ENCODE measurements around the gene TLL1.

TLL1 gene

DNA sequence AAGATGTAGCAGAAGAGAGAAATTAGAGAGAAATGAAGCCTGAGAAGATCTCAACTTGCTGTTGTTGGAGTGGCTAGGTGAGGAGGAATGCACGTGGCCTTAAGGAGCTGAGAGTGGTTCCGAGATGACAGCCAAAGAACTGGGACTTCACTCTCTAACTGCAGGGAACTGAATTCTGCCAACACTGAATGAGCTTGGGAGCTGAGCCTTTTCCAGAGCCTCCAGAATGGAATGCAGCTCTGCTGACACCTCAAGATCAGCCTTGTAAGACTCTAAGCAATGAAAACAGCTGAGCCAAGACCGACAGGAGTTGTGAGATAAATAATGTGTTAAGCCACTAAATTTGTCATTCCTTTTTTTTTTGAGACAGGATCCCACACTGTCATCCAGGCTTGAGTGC is 73.0 kb downstream of the TLL1 start:
- no peak for TF ChIP-seq ZFX (IDR thresholded peaks at IDR 0.05)
- TF ChIP-seq, protein P1, sequence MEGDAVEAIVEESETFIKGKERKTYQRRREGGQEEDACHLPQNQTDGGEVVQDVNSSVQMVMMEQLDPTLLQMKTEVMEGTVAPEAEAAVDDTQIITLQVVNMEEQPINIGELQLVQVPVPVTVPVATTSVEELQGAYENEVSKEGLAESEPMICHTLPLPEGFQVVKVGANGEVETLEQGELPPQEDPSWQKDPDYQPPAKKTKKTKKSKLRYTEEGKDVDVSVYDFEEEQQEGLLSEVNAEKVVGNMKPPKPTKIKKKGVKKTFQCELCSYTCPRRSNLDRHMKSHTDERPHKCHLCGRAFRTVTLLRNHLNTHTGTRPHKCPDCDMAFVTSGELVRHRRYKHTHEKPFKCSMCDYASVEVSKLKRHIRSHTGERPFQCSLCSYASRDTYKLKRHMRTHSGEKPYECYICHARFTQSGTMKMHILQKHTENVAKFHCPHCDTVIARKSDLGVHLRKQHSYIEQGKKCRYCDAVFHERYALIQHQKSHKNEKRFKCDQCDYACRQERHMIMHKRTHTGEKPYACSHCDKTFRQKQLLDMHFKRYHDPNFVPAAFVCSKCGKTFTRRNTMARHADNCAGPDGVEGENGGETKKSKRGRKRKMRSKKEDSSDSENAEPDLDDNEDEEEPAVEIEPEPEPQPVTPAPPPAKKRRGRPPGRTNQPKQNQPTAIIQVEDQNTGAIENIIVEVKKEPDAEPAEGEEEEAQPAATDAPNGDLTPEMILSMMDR (conservative IDR thresholded peaks at IDR 0.05): no peak
- H3K27ac ChIP-seq: no peak overlapping the region

DNA sequence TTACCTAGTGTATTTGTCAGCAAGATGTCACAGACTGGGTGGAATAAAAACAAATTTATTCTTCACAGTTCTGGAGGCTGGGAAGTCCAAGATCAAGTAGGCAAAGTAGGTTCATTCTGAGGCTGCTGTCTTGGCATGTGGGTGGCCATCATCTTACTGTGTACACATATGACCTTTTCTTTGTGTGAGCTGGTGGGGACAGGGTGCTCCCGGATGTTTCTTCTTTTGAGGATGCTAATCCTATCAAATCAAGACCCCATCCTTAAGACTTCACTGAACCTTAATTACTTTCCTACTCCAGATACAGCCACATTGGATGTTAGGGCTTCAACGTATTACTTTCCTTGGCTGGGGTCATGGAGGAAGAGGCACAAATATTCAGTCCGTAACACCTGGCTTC is 74.0 kb downstream of the TLL1 start:
- TF ChIP-seq, protein P1 (conservative IDR thresholded peaks at IDR 0.05): no peak
- TF ChIP-seq ZFX (IDR thresholded peaks at IDR 0.05): no peak

DNA sequence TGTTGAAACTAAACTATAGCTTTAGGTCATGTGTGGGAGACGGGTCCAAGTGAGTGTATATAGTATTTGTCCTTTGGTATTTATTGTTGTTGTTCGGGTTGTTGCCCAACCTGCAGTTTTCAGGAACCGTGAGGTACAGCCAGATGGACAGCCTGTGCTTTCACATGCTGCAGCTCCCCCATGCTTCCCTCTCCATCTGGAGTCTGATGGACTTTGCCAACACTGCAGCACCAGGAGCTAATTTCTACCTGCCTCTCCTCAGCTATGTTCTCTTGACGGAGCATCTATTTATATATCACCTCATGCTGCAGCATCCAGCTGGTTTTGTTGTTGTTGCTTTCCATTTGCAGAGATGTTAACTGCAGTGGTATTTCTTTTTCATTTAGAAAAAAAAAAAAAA is 80.1 kb downstream of the TLL1 start:
- H3K27ac ChIP-seq: no peak overlapping the region
- no peak for TF ChIP-seq ZFX (IDR thresholded peaks at IDR 0.05)
- TF ChIP-seq, protein P1 (conservative IDR thresholded peaks at IDR 0.05): no peak

More for the DNA sequence above, 74.0 kb downstream of the TLL1 start:
- no peak overlapping the region for H3K27ac ChIP-seq

DNA sequence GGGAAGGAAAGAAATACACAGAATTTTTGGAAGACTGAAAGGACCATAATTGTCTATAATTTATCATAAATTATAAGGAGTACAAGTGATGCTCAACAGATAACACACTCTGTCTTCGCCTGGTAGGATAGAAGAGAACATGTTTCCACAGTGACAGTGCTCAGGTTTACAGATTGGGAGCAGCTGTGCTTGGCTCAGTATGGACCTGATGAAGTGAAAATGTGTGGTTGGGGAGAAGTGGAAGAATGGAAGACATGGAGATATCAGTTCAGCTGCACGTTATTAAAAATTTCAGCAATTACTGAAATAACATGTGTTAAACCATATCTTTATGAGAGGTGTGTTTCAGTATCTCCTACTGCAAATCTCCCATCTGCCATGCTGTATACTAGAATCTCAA is 90.6 kb downstream of the TLL1 start:
- H3K27ac ChIP-seq: no peak overlapping the region
- no peak for TF ChIP-seq ZFX (IDR thresholded peaks at IDR 0.05)
- TF ChIP-seq, protein P1 (conservative IDR thresholded peaks at IDR 0.05): no peak

DNA sequence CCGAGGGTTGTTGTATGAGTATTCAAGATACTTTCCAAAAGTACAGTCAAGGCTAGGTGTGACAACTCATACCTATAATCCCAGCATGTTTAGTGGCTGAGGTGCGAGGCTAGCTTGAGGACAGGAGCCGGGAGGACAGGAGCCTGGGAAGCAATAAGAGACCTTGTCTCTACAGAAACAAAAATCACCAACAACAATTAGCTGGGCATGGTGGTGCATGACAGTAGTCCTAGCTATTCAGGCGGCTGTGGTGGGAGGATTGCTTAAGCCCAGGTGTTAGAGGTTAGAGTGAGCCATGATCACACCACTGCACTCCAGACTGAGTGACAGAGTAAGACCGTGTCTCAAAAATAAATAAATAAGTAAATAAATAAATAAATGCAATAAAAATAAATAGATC is 91.6 kb downstream of the TLL1 start:
- no peak for TF ChIP-seq ZFX (IDR thresholded peaks at IDR 0.05)
- TF ChIP-seq, protein P1 (conservative IDR thresholded peaks at IDR 0.05): no peak
- no peak overlapping the region for H3K27ac ChIP-seq

DNA sequence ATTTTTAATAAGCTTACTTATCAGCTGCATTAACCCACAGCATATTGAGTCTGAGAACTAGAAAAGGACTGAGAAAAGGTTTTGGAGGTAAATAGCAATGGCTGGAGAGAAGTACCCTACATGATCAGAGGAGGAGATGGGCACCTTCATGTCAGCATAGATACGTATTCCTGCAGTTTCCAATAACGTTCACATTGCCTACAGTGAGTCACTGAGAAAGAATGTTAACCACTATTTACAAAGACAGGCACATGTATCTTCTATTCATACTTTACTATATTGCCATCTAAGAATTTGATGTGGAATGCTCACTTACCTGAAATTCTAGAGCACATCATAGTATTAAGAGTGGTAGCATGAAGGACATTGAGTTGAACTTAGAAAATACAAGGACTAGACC is 92.5 kb downstream of the TLL1 start:
- no peak for TF ChIP-seq ZFX (IDR thresholded peaks at IDR 0.05)
- TF ChIP-seq, protein P1 (conservative IDR thresholded peaks at IDR 0.05): no peak
- H3K27ac ChIP-seq: no peak overlapping the region

DNA sequence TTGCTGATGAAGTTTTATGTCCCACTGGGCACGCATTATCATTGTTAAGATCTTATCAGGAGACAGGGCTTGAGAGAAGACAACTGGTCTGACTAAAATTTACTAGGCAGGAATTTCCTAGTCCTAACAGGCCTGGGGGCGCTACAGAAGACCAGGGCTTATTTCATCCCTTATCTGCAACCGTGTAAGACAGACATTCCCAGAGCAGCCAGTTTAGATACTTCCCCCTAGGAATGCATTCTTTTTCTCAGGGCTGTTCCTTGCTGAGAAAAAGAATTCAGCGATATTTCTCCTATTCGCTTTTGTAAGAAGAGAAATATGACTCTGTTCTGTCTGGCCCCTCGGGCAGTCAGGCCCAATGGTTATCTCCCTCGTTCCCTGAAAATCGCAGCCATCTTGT is 93.8 kb downstream of the TLL1 start:
- no peak overlapping the region for H3K27ac ChIP-seq
- TF ChIP-seq, protein P1 (conservative IDR thresholded peaks at IDR 0.05): no peak
- no peak for TF ChIP-seq ZFX (IDR thresholded peaks at IDR 0.05)

All from C4-2B (cell line).